IPS-15b (cell line): ENCODE measurements around the gene JAKMIP1.

Experiments
- H3K27me3 ChIP-seq: one replicate; pipeline ENCODE4 v1.6.1; 2013; ENCODE audit warnings: low read length; ENCODE audit not compliant: control insufficient read depth, insufficient read depth
- H3K36me3 ChIP-seq: one replicate; pipeline ENCODE4 v1.6.1; 2013; ENCODE audit warnings: low read length; ENCODE audit not compliant: control insufficient read depth, insufficient read depth
- H3K4me1 ChIP-seq: one replicate; pipeline ENCODE4 v1.6.1; 2013; ENCODE audit warnings: mild to moderate bottlenecking, low read length; ENCODE audit not compliant: control insufficient read depth, insufficient read depth
- H3K4me3 ChIP-seq: one replicate; pipeline ENCODE4 v1.5.1; 2013; ENCODE audit warnings: low read depth, low read length
- H3K9ac ChIP-seq: one replicate; pipeline ENCODE4 v1.6.1; 2013; ENCODE audit warnings: low read depth, mild to moderate bottlenecking, low read length
- H3K9me3 ChIP-seq: one replicate; pipeline ENCODE4 v1.6.1; 2013; ENCODE audit warnings: mild to moderate bottlenecking, low read length; ENCODE audit not compliant: control insufficient read depth, insufficient read depth

Gene JAKMIP1

GRCh38 chr4:6055030-6055429, 145.3 kb downstream of the JAKMIP1 start:
- Histone ChIP-seq H3K27me3 (no peaks in the 10 kb centered on the region), H3K36me3 (peaks cover 7% of the 10 kb centered on the region), H3K4me1 (no peaks in the 10 kb centered on the region), H3K4me3 (no peak overlapping the region), H3K9me3 (peaks cover 22% of the 10 kb centered on the region), H3K9ac (no peak overlapping the region)

- H3K9ac ChIP-seq = no peak overlapping the region
- H3K27me3 ChIP-seq = no peaks in the 10 kb centered on the region
- peaks cover 15% of the 10 kb centered on the region for H3K9me3 ChIP-seq
- H3K4me3 ChIP-seq = no peak overlapping the region
- no peaks in the 10 kb centered on the region for H3K4me1 ChIP-seq
- H3K36me3 ChIP-seq = peaks cover 7% of the 10 kb centered on the region
Measured at GRCh38 chr4:6054162-6054922, 146.0 kb downstream of the JAKMIP1 start.

GRCh38 chr4:6052679-6053078, 147.7 kb downstream of the JAKMIP1 start:
- Histone ChIP-seq H3K9me3 (no peaks in the 10 kb centered on the region), H3K9ac (no peak overlapping the region), H3K27me3 (no peaks in the 10 kb centered on the region), H3K4me3 (no peak overlapping the region), H3K36me3 (peaks cover 2% of the 10 kb centered on the region), H3K4me1 (no peaks in the 10 kb centered on the region)

- H3K4me3 ChIP-seq = no peak overlapping the region
- H3K9ac ChIP-seq = no peak overlapping the region
- H3K4me1 ChIP-seq = no peaks in the 10 kb centered on the region
- no peaks in the 10 kb centered on the region for H3K36me3 ChIP-seq
- no peaks in the 10 kb centered on the region for H3K27me3 ChIP-seq
- H3K9me3 ChIP-seq = no peaks in the 10 kb centered on the region
Measured at GRCh38 chr4:6050551-6050950, 149.8 kb downstream of the JAKMIP1 start.

GRCh38 chr4:6049985-6050384, 150.4 kb downstream of the JAKMIP1 start:
- H3K36me3 ChIP-seq = no peaks in the 10 kb centered on the region
- no peaks in the 10 kb centered on the region for H3K27me3 ChIP-seq
- no peaks in the 10 kb centered on the region for H3K9me3 ChIP-seq
- H3K4me1 ChIP-seq = no peaks in the 10 kb centered on the region
- no peak overlapping the region for H3K9ac ChIP-seq
- H3K4me3 ChIP-seq = no peak overlapping the region

- H3K9ac ChIP-seq = no peak overlapping the region
- no peaks in the 10 kb centered on the region for H3K9me3 ChIP-seq
- no peaks in the 10 kb centered on the region for H3K4me1 ChIP-seq
- H3K36me3 ChIP-seq = no peaks in the 10 kb centered on the region
- no peaks in the 10 kb centered on the region for H3K27me3 ChIP-seq
- H3K4me3 ChIP-seq = no peak overlapping the region
Measured at GRCh38 chr4:6049278-6049677, 151.1 kb downstream of the JAKMIP1 start.

- H3K27me3 ChIP-seq = no peaks in the 10 kb centered on the region
- H3K4me3 ChIP-seq = no peak overlapping the region
- H3K9ac ChIP-seq = no peak overlapping the region
- H3K36me3 ChIP-seq = no peaks in the 10 kb centered on the region
- H3K9me3 ChIP-seq = no peaks in the 10 kb centered on the region
- H3K4me1 ChIP-seq = no peaks in the 10 kb centered on the region
Measured at GRCh38 chr4:6048537-6048936, 151.8 kb downstream of the JAKMIP1 start.

GRCh38 chr4:6047130-6047673, 153.1 kb downstream of the JAKMIP1 start:
- Histone ChIP-seq H3K36me3 (no peaks in the 10 kb centered on the region), H3K4me3 (no peak overlapping the region), H3K9me3 (no peaks in the 10 kb centered on the region), H3K9ac (no peak overlapping the region), H3K27me3 (no peaks in the 10 kb centered on the region), H3K4me1 (no peaks in the 10 kb centered on the region)

GRCh38 chr4:6046526-6047129, 153.7 kb downstream of the JAKMIP1 start:
- H3K36me3 ChIP-seq = no peaks in the 10 kb centered on the region
- H3K4me1 ChIP-seq = no peaks in the 10 kb centered on the region
- H3K9ac ChIP-seq = no peak overlapping the region
- no peak overlapping the region for H3K4me3 ChIP-seq
- no peaks in the 10 kb centered on the region for H3K27me3 ChIP-seq
- H3K9me3 ChIP-seq = no peaks in the 10 kb centered on the region

- H3K4me3 ChIP-seq = no peak overlapping the region
- no peak overlapping the region for H3K9ac ChIP-seq
- H3K36me3 ChIP-seq = no peaks in the 10 kb centered on the region
- no peaks in the 10 kb centered on the region for H3K9me3 ChIP-seq
- H3K4me1 ChIP-seq = no peaks in the 10 kb centered on the region
- no peaks in the 10 kb centered on the region for H3K27me3 ChIP-seq
Measured at GRCh38 chr4:6044805-6045204, 155.5 kb downstream of the JAKMIP1 start.

- Histone ChIP-seq H3K9ac (no peak overlapping the region), H3K36me3 (no peaks in the 10 kb centered on the region), H3K9me3 (no peaks in the 10 kb centered on the region), H3K4me3 (no peak overlapping the region), H3K4me1 (no peaks in the 10 kb centered on the region), H3K27me3 (no peaks in the 10 kb centered on the region)
Measured at GRCh38 chr4:6044276-6044675, 156.1 kb downstream of the JAKMIP1 start.

- H3K4me1 ChIP-seq = no peaks in the 10 kb centered on the region
- H3K27me3 ChIP-seq = no peaks in the 10 kb centered on the region
- no peak overlapping the region for H3K4me3 ChIP-seq
- no peaks in the 10 kb centered on the region for H3K9me3 ChIP-seq
- no peak overlapping the region for H3K9ac ChIP-seq
- no peaks in the 10 kb centered on the region for H3K36me3 ChIP-seq
Measured at GRCh38 chr4:6043843-6044242, 156.5 kb downstream of the JAKMIP1 start.
